IMR-90 (cell line): ENCODE results near the gene RCHY1. TPM values are rescaled to one million over a fixed set of nuclear protein-coding genes. Genes with fewer than 3 reads are reported as not detected.
"Not testable (repeated sequence)": the region's sequence is repeated elsewhere in the genome, so short reads cannot be mapped to it uniquely, and the experiment has no call there.

Experiments used
- ATAC-seq: fragments of 200-7000 bp; cut with Tn5 transposase; 2 replicates; pipeline ENCODE4 v1.9.1; 2020; ENCODE audit warnings: low read depth, mild to moderate bottlenecking, moderate library complexity
- BruUV-seq: library from RNA; stranded (reverse); fragments of 400-500 nt; replicated peaks from 2 replicates; lab custom pipeline; 2021; lab: Mats Ljungman, UMichigan
- CTCF ChIA-PET: fragments of 300-600 bp; formaldehyde crosslinking; extraction: SDS; loops from one replicate; lab custom pipeline; 2021; ENCODE audit warnings: antibody characterized with exemption; lab: Yijun Ruan, JAX
- POLR2A ChIA-PET: fragments of 300-600 bp; sonication (Branson Sonifier 250); formaldehyde crosslinking; loops from one replicate; lab custom pipeline; 2022; ENCODE audit warnings: antibody characterized with exemption; ENCODE audit not compliant: unreplicated experiment; lab: Charles Lee
- DNase-seq: peaks from one replicate; pipeline ENCODE4 v3.0.0; 2013
- H2AFZ ChIP-seq: replicated peaks from 2 replicates; pipeline ENCODE3; 2013; ENCODE audit warnings: low read length, mild to moderate bottlenecking; ENCODE audit not compliant: poor library complexity
- H2AK5ac ChIP-seq: 2 replicates; pipeline ENCODE4 v1.6.1; 2013; ENCODE audit warnings: low read depth, low read length, inconsistent platforms
- H2AK9ac ChIP-seq: replicated peaks from 2 replicates; pipeline ENCODE3; 2013; ENCODE audit warnings: mild to moderate bottlenecking, low read depth, low read length, moderate library complexity; ENCODE audit not compliant: poor library complexity
- H2BK120ac ChIP-seq: 2 replicates; pipeline ENCODE4 v1.6.1; 2013; ENCODE audit warnings: low read depth, low read length, inconsistent platforms
- H2BK15ac ChIP-seq: 3 replicates; pipeline ENCODE4 v1.6.1; 2013; ENCODE audit warnings: low read depth, low read length, inconsistent platforms
- H2BK20ac ChIP-seq: 2 replicates; pipeline ENCODE4 v1.6.1; 2013; ENCODE audit warnings: low read depth, mild to moderate bottlenecking, inconsistent platforms, low read length, moderate library complexity
- H2BK5ac ChIP-seq: 2 replicates; pipeline ENCODE4 v1.6.1; 2013; ENCODE audit warnings: mild to moderate bottlenecking, low read depth, low read length, inconsistent platforms; ENCODE audit not compliant: poor library complexity, severe bottlenecking
- H3K14ac ChIP-seq: replicated peaks from 2 replicates; pipeline ENCODE4 v1.6.1; 2013; ENCODE audit warnings: low read depth, low read length, inconsistent platforms
- H3K18ac ChIP-seq: 2 replicates; pipeline ENCODE4 v1.6.1; 2013; ENCODE audit warnings: low read depth, low read length, control low read depth
- H3K23ac ChIP-seq: 2 replicates; pipeline ENCODE4 v1.6.1; 2013; ENCODE audit warnings: low read depth, low read length, inconsistent platforms
- H3K27ac ChIP-seq: 2 replicates; pipeline ENCODE4 v1.5.1; 2013; ENCODE audit warnings: mild to moderate bottlenecking, control low read depth, low read length; ENCODE audit not compliant: insufficient read depth
- H3K27me3 ChIP-seq: 2 replicates; pipeline ENCODE4 v1.6.1; 2013; ENCODE audit warnings: low read length; ENCODE audit not compliant: control insufficient read depth, insufficient read depth
- H3K36me3 ChIP-seq: 2 replicates; pipeline ENCODE4 v1.6.1; 2013; ENCODE audit warnings: low read length, mixed read lengths; ENCODE audit not compliant: control insufficient read depth, insufficient read depth
- H3K4ac ChIP-seq: 2 replicates; pipeline ENCODE4 v1.6.1; 2013; ENCODE audit warnings: low read depth, low read length, inconsistent platforms
- H3K4me1 ChIP-seq: 2 replicates; pipeline ENCODE4 v1.6.1; 2013; ENCODE audit warnings: low read length, mixed read lengths; ENCODE audit not compliant: control insufficient read depth, insufficient read depth
- H3K4me2 ChIP-seq: 2 replicates; pipeline ENCODE4 v1.6.1; 2013; ENCODE audit warnings: low read depth, mild to moderate bottlenecking, control low read depth, low read length, moderate library complexity
- H3K4me3 ChIP-seq: 2 replicates; pipeline ENCODE4 v1.5.1; 2013; ENCODE audit warnings: low read depth, mild to moderate bottlenecking, control low read depth, low read length, moderate library complexity; ENCODE audit not compliant: insufficient read depth
- H3K56ac ChIP-seq: 2 replicates; pipeline ENCODE4 v1.6.1; 2013; ENCODE audit warnings: low read length, inconsistent platforms; ENCODE audit not compliant: insufficient read depth; ENCODE audit errors: extremely low read depth
- H3K79me1 ChIP-seq, 2 experiments: 2 replicates each; pipeline ENCODE4 v1.6.1; 2013; ENCODE audit warnings: low read length in 2 of 2, inconsistent platforms in 1 of 2, low read depth in 1 of 2
- H3K9ac ChIP-seq: 2 replicates; pipeline ENCODE4 v1.6.1; 2013; ENCODE audit warnings: low read depth, low read length, control low read depth
- H3K9me1 ChIP-seq: 2 replicates; pipeline ENCODE4 v1.6.1; 2013; ENCODE audit warnings: low read length, inconsistent platforms; ENCODE audit not compliant: insufficient read depth
- H3K9me3 ChIP-seq: 2 replicates; pipeline ENCODE4 v1.6.1; 2013; ENCODE audit warnings: low read length; ENCODE audit not compliant: control insufficient read depth, insufficient read depth
- H4K20me1 ChIP-seq: 2 replicates; pipeline ENCODE4 v1.6.1; 2013; ENCODE audit warnings: low read length, inconsistent platforms; ENCODE audit not compliant: insufficient read depth
- H4K5ac ChIP-seq: 2 replicates; pipeline ENCODE4 v1.6.1; 2013; ENCODE audit warnings: mild to moderate bottlenecking, low read depth, low read length, control low read depth
- H4K8ac ChIP-seq, 2 experiments: 2 replicates each; pipeline ENCODE4 v1.6.1; 2013; ENCODE audit warnings: low read depth in 2 of 2, low read length in 2 of 2, control low read depth in 1 of 2, inconsistent platforms in 1 of 2
- H4K91ac ChIP-seq: 2 replicates; pipeline ENCODE4 v1.6.1; 2013; ENCODE audit warnings: low read depth, low read length, inconsistent platforms; ENCODE audit not compliant: insufficient read depth
- WGBS, 2 experiments: methylation state at CpG; one replicate each; pipeline versions ENCODE4 v1.1.5 to v1.1.7; 2013; ENCODE audit warnings: missing lambda C conversion rate in 2 of 2; ENCODE audit not compliant: insufficient read length in 1 of 2; ENCODE audit errors: extremely low coverage in 2 of 2; 5-methylcytosine and 5-hydroxymethylcytosine counted together
- dilution Hi-C: fragments of 300-500 bp; cut with HindIII; formaldehyde crosslinking; loops from one replicate; pipeline ENCODE4 v1.14.3; 2018; ENCODE audit warnings: low sequenced_read_pairs; ENCODE audit not compliant: unreplicated experiment
- in situ Hi-C: fragments of 300-500 bp; cut with MboI; formaldehyde crosslinking; loops from 3 replicates; pipeline ENCODE4 v1.14.3; 2019; ENCODE audit warnings: low sequenced_read_pairs, inconsistent platforms, mixed read lengths
- intact Hi-C: fragments of 100-400 bp; cut with micrococcal nuclease; formaldehyde crosslinking; loops from 2 replicates; pipeline ENCODE4 v1.10.0; 2022
- polyA plus RNA-seq, 3 experiments: library from polyadenylated mRNA; depleted of rRNA; stranded (reverse); fragments of >200 nt; gene quantifications; 2 replicates each; pipeline ENCODE4 v1.2.3, GENCODE V29; 2012; ENCODE audit warnings: low replicate concordance in 1 of 3
- total RNA-seq: library from RNA; depleted of rRNA; stranded (reverse); fragments of >200 nt; gene quantifications from 2 replicates; pipeline ENCODE4 v1.2.3, GENCODE V29; 2012

RCHY1 gene
- total and polyA plus RNA-seq, 2 of the 4 experiments (the other 2 are of a cell fraction), result 20.1 to 22.4 TPM

DNA sequence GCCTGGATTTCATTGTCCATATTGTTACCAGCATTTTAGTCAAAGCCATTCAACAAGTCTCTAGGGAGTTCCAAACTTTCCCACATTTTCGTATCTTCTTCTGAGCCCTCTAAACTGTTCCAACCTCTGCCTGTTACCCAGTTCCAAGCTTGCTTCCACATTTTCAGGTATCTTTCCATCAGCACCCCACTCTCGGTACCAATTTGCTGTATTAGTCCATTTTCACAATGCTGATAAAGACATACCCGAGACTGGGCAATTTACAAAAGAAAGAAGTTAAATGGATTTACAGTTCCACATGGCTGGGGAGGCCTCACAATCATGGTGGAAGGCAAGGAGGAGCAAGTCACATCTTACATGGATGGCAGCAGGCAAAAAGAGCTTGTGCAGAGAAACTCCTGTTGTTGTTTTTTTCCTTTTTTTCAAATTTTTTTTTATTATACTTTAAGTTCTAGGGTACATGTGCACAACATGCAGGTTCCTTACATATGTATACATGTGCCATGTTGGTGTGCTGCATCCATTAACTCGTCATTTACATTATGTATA lies 19.2 kb upstream of the RCHY1 start:
- H3K23ac ChIP-seq, H3K18ac ChIP-seq, H3K27ac ChIP-seq, DNase-seq, H2BK20ac ChIP-seq, H2BK120ac ChIP-seq, dilution Hi-C loops, H3K79me1 ChIP-seq, POLR2A ChIA-PET, in situ Hi-C loops, H2AFZ ChIP-seq, H3K4me3 ChIP-seq, H3K4me1 ChIP-seq, H3K9me1 ChIP-seq, H3K9ac ChIP-seq, H3K14ac ChIP-seq, H3K56ac ChIP-seq, H3K4me2 ChIP-seq, H3K36me3 ChIP-seq, H4K91ac ChIP-seq, H3K4ac ChIP-seq, H4K5ac ChIP-seq, BruUV-seq, CTCF ChIA-PET, H2AK5ac ChIP-seq, intact Hi-C loops, ATAC-seq, H2BK15ac ChIP-seq, H4K20me1 ChIP-seq, H3K27me3 ChIP-seq, H4K8ac ChIP-seq, H3K9me3 ChIP-seq, H2BK5ac ChIP-seq, H2AK9ac ChIP-seq: not testable (repeated sequence)
- WGBS, 2 experiments, result 100% methylated on average over 2 of the region's 4 CpGs; no CpG with 5 or more reads in 1 of the 2 experiments

DNA sequence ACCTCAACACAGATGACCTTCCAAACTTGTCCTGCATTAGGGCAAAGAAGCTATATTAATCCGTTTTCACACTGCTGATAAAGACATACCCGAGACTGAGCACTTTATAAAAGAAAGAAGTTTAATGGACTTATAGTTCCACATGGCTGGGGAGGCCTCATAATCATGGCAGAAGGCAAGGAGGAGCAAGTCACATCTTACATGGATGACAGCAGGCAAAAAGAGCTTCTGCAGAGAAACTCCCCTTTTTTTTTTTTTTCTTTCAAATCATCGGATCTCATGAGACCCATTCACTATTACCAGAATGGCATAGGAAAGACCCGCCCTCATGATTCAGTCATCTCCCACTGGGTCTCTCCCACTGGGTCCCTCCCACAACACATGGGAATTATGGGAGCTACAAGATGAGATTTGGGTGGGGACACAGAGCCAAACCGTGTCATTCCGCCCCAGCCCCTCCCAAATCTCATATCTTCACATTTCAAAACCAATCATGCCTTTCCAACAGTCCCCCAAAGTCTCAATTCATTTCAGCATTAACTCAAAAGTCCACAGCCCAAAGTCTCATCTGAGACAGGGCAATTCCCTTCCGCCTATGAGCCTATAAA lies 17.4 kb upstream of the RCHY1 start:
- H3K27me3 ChIP-seq, H3K4me1 ChIP-seq, H3K9ac ChIP-seq, H4K5ac ChIP-seq, H4K8ac ChIP-seq, H2AK5ac ChIP-seq, H3K4me2 ChIP-seq, H2BK20ac ChIP-seq, BruUV-seq, intact Hi-C loops, H3K23ac ChIP-seq, H3K4ac ChIP-seq, H3K14ac ChIP-seq, H2BK15ac ChIP-seq, H2BK5ac ChIP-seq, H2AK9ac ChIP-seq, H3K27ac ChIP-seq, ATAC-seq, H2AFZ ChIP-seq, H2BK120ac ChIP-seq, H4K91ac ChIP-seq, H3K79me1 ChIP-seq, H3K4me3 ChIP-seq, H3K9me1 ChIP-seq, DNase-seq, H3K56ac ChIP-seq, in situ Hi-C loops, H3K18ac ChIP-seq, H4K20me1 ChIP-seq, POLR2A ChIA-PET, dilution Hi-C loops, H3K9me3 ChIP-seq: not testable (repeated sequence)
- H3K36me3 ChIP-seq, result peaks cover 12% of the 10 kb centered on the region
- no CpG with 5 or more reads among the region's 7 CpGs for WGBS, 2 experiments
- CTCF ChIA-PET, result interaction anchor here (0.6 kb wide), 1 partner anchor 551 kb away, joined by 3 read pairs; no protein-coding TSS in a partner anchor
